WI38 (cell line): Measurements from ENCODE around the gene NCK1.

Experiments
- H3K4me3 ChIP-seq: 2 replicates; pipeline ENCODE4 v1.5.1; 2011; ENCODE audit warnings: low read depth, mild to moderate bottlenecking, control low read depth, low read length
- TF ChIP-seq, protein P1 (sequence below): IDR thresholded peaks from 2 replicates; pipeline ENCODE4 v1.5.1; 2012; ENCODE audit warnings: low read depth, mild to moderate bottlenecking, control low read depth, low read length

The NCK1 gene

DNA sequence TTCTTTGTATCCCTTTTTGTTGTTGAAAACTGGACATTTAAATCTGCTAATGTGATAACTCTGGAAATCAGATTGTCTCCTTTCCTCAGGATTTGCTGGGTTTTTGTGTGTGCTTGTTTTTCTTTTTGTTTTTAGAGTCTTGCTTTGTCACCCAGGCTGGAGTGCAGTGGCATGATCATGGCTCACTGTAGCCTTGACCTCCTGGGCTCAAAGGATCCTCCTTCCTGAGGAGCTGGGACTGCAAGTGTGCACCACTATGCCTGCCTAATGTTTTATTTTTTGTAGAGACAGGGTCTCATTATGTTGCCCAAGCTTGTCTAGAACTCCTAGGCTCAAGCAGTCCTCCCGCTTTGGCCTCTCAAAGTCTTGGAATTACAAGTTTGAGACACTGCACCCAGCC, 51.2 kb downstream of the NCK1 start:
- TF ChIP-seq, protein P1, sequence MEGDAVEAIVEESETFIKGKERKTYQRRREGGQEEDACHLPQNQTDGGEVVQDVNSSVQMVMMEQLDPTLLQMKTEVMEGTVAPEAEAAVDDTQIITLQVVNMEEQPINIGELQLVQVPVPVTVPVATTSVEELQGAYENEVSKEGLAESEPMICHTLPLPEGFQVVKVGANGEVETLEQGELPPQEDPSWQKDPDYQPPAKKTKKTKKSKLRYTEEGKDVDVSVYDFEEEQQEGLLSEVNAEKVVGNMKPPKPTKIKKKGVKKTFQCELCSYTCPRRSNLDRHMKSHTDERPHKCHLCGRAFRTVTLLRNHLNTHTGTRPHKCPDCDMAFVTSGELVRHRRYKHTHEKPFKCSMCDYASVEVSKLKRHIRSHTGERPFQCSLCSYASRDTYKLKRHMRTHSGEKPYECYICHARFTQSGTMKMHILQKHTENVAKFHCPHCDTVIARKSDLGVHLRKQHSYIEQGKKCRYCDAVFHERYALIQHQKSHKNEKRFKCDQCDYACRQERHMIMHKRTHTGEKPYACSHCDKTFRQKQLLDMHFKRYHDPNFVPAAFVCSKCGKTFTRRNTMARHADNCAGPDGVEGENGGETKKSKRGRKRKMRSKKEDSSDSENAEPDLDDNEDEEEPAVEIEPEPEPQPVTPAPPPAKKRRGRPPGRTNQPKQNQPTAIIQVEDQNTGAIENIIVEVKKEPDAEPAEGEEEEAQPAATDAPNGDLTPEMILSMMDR, result no peak
- H3K4me3 ChIP-seq, result no peak overlapping the region

DNA sequence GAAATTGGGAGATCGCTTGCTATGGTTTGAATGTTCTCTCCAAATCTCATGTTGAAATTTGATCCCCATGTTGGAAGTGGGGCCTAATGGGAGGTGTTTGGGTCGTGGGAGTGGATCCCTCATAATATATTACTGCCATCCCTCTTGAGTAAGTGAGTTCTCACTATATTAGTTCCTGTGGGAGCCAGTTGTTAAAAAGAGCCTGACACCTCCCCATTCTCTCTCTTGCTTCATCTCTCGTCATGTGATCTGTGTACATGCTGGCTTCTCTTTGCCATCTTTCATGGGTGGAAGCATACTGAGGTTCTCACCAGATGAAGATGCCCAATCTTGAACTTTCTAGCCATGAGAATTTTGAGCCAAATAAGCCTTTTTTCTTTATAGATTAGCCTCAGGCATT, 52.7 kb downstream of the NCK1 start:
- no peak overlapping the region for H3K4me3 ChIP-seq

DNA sequence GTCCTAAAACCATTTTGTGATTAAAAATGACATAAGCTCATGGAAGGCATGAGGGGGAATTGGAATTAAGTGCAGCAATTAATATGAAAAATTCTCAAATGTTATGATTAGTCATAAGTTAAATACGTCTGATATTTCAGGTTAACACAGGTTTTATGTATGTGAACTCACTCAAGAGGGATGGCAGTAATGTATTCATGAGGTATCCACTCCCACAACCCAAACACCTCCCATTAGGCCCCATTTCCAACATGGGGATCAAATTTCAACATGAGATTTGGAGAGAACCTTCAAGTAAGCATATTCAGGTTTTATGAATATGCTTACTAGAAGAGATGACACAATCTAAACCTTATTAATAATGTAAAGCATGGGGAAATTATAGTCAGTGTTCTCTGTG, 54.2 kb downstream of the NCK1 start:
- TF ChIP-seq, protein P1, result no peak
- no peak overlapping the region for H3K4me3 ChIP-seq

More for the DNA sequence above, 52.7 kb downstream of the NCK1 start:
- TF ChIP-seq, protein P1, result no peak

DNA sequence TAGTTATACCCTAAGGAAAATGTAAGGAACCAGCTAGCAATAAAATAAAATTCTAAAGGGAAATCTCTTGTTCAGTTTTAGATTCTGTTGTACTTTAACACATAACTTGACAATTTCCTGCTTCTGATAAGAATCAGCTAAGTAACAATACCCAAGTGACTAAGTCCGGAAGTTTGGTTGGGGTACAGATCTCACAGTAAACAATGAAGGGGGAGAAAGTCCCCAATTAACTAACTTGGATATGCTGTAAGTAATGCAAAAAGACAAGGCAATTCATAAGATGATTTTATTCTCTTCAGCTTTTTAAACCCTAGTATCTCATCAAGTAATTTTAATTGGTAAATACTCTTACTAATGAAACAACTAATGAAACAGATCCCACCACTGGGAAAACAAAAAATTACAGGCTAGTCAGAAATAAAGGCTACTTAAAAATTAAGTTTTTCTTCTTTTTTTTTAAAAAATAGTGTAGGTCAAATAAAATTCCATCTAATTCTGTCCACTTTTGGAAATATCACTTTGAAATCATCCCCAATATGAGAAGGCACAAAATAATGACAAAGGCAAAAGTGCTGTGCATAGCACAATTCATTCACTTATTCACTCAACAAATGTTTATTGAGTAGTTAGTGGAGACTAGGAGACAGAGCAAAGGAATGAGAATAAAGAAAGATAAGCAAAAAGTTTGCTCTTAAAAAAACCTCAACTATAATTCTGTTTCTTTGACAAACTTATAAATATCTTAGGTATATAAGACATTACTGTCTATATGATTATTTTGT, 58.0 kb downstream of the NCK1 start:
- TF ChIP-seq, protein P1, result no peak
- no peak overlapping the region for H3K4me3 ChIP-seq

DNA sequence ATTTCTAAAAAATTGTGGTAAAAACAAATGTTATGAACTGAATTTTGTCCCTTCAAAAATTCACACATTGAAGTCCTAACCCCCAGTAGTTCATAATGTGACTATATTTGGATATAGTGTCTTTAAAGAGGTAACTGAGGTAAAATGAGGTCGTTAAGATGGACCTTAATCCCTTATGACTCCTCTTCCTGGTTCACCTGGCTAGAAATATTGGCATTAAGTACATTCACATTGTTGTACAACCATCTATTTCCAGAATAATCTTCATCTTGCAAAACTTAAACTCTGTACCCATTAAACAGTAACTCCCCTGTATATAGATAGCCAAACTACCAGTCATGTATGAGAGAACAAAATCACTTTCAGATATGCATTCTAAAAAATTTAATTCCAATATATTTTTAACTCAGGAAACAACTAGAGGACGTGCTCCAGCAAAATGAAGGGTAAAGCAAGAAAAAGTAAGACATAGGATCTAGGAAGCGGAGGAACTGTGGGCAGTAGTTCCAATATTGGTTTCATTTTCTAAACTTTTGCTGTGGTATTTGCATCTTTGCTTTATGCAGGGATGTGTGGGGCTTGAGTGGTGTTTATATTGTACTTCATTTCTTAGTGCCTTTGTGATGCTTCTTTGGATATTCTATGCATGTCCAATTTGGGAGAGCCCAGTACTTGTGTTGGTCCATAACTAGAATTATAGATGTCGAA, 59.0 kb downstream of the NCK1 start:
- TF ChIP-seq, protein P1, result no peak

DNA sequence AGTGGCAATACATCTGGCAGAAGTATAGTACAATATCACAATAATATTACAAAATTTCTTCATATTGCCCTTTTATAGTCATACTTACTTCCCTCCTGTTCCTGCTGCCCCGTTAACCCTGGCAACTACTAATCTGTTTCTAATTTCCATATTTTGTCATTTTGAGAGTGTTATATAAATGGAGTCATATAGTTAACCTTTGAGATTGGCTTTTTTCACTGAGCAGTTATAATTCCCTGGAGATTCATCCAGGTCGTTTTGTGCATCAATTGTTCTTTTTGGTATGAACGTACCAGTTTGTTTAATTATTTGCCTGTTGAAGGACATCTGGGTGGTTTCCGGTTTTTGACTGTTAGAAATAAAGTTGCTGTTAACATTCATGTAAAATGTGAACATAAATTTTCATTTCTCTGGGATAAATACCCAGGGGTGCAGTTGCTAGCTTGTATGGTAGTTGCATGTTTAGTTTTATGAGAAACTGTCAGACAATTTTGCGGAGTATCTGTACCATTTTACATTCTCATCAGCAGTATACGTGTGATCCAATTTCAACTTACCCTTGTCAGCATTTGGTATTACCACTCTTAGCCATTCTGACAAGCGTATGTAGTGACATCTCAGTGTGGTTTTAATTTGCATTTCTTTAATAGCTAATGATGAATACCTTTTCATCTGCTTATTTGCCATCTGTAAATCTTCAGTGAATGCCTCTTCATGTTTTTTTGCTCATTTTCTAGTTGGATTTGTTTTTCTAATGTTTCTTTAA, 63.6 kb downstream of the NCK1 start:
- no peak overlapping the region for H3K4me3 ChIP-seq
- TF ChIP-seq, protein P1, result no peak

More for the DNA sequence above, 59.0 kb downstream of the NCK1 start:
- H3K4me3 ChIP-seq, result no peak overlapping the region
